Measurements from ENCODE around the gene XCL2.
"Not testable (repeated sequence)": the region's sequence is repeated elsewhere in the genome, so short reads cannot be mapped to it uniquely, and the experiment has no call there.

The XCL2 gene

GRCh38 chr1:168555508-168556046, 11.8 kb upstream of the XCL2 start:
- no peak for DNase-seq

- DNase-seq: no peak
Observed at GRCh38 chr1:168554603-168555483, 11.0 kb upstream of the XCL2 start.

GRCh38 chr1:168553680-168554553, 10.1 kb upstream of the XCL2 start:
- DNase-seq: no peak

GRCh38 chr1:168552961-168553360, 9.2 kb upstream of the XCL2 start:
- no peak for DNase-seq

- DNase-seq: no peak
Observed at GRCh38 chr1:168551688-168552087, 7.9 kb upstream of the XCL2 start.

GRCh38 chr1:168550971-168551370, 7.2 kb upstream of the XCL2 start:
- no peak for DNase-seq

GRCh38 chr1:168546553-168546895, 2.7 kb upstream of the XCL2 start:
- not testable (repeated sequence) for DNase-seq

GRCh38 chr1:168545678-168546552, 2.1 kb upstream of the XCL2 start:
- peak; percentile 70 to 73 for DNase-seq

- DNase-seq: not testable (repeated sequence)
Observed at GRCh38 chr1:168542978-168543377, 819 bp downstream of the XCL2 start.

GRCh38 chr1:168540798-168541197, 3.0 kb downstream of the XCL2 start:
- not testable (repeated sequence) for DNase-seq

- peak; percentile 93 for DNase-seq
Observed at GRCh38 chr1:168535536-168535935, 8.3 kb downstream of the XCL2 start.

- DNase-seq: no peak
Observed at GRCh38 chr1:168531615-168532345, 12.0 kb downstream of the XCL2 start.

- peak in 1 of 2 experiments; percentile 10 for DNase-seq
Observed at GRCh38 chr1:168529518-168529917, 14.3 kb downstream of the XCL2 start.

GRCh38 chr1:168521401-168522000, 22.3 kb downstream of the XCL2 start:
- DNase-seq: no peak

- no peak for DNase-seq
Observed at GRCh38 chr1:168520832-168521231, 23.0 kb downstream of the XCL2 start.

- DNase-seq: no peak
Observed at GRCh38 chr1:168520052-168520751, 23.6 kb downstream of the XCL2 start.

- DNase-seq: no peak
Observed at GRCh38 chr1:168518813-168519212, 25.0 kb downstream of the XCL2 start.

- DNase-seq: no peak
Observed at GRCh38 chr1:168518201-168518689, 25.6 kb downstream of the XCL2 start.

GRCh38 chr1:168514455-168514854, 29.3 kb downstream of the XCL2 start:
- peak in 1 of 2 experiments; percentile 15 for DNase-seq

- no peak for DNase-seq
Observed at GRCh38 chr1:168513656-168514404, 30.0 kb downstream of the XCL2 start.

Data from AML-193 (cell line).